Measurements from ENCODE around the gene KRT25.

KRT25 gene

GRCh38 chr17:40727447-40728231 is 27.5 kb downstream of the KRT25 start:
- TF ChIP-seq CTCF (IDR thresholded peaks at IDR 0.05; ENCODE audit: extremely low read depth, missing control alignments), result no peak
- peak; percentile 33 for DNase-seq (ENCODE audit: low spot score)

- no peak for DNase-seq (ENCODE audit: low spot score)
- no peak for TF ChIP-seq CTCF (IDR thresholded peaks at IDR 0.05; ENCODE audit: extremely low read depth, missing control alignments)
These were observed 28.2 kb downstream of the KRT25 start for GRCh38 chr17:40726919-40727318.

- no peak for TF ChIP-seq CTCF (IDR thresholded peaks at IDR 0.05; ENCODE audit: extremely low read depth, missing control alignments)
- DNase-seq (ENCODE audit: low spot score), result no peak
These were observed 30.5 kb downstream of the KRT25 start for GRCh38 chr17:40724656-40725055.

- TF ChIP-seq CTCF (IDR thresholded peaks at IDR 0.05; ENCODE audit: extremely low read depth, missing control alignments), result no peak
- DNase-seq (ENCODE audit: low spot score), result no peak
These were observed 32.9 kb downstream of the KRT25 start for GRCh38 chr17:40722241-40722640.

GRCh38 chr17:40720899-40721298 is 34.2 kb downstream of the KRT25 start:
- no peak for DNase-seq (ENCODE audit: low spot score)
- TF ChIP-seq CTCF (IDR thresholded peaks at IDR 0.05; ENCODE audit: extremely low read depth, missing control alignments), result no peak

GRCh38 chr17:40718930-40719329 is 36.2 kb downstream of the KRT25 start:
- TF ChIP-seq CTCF (IDR thresholded peaks at IDR 0.05; ENCODE audit: extremely low read depth, missing control alignments), result no peak

GRCh38 chr17:40717776-40718175 is 37.4 kb downstream of the KRT25 start:
- TF ChIP-seq CTCF (IDR thresholded peaks at IDR 0.05; ENCODE audit: extremely low read depth, missing control alignments), result no peak
- no peak for DNase-seq (ENCODE audit: low spot score)

More at GRCh38 chr17:40718930-40719329, 36.2 kb downstream of the KRT25 start:
- DNase-seq (ENCODE audit: low spot score), result no peak
